ENCODE measurements around the gene SLC37A4. TPM values are rescaled to one million over a fixed set of nuclear protein-coding genes. Genes with fewer than 3 reads are reported as not detected.
"Not testable (repeated sequence)": the region's sequence is repeated elsewhere in the genome, so short reads cannot be mapped to it uniquely, and the experiment has no call there.

Gene SLC37A4
- total RNA-seq, 1 donor from 2014 or later = 9.9 TPM

DNA sequence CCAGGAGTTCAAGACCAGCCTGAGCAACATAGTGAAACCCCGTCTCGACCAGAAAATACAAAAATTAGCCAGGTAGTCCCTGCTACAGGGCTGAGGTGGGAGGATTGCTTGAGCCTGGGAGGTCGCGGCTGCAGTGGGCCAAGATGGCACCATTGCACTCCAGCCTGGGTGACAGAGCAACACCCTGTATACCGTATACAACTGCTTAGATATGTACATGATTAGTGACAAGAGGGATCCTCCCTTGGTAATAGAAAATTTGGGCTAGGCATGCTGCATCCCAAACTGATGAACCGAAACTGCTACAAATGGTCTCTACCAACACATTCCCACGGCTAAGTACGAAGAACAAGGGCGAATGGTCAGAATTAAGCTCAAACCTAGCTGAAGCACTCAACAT lies 12.2 kb upstream of the SLC37A4 start:
- no peak for DNase-seq (ENCODE audit: low read depth in 2 of 2)

DNA sequence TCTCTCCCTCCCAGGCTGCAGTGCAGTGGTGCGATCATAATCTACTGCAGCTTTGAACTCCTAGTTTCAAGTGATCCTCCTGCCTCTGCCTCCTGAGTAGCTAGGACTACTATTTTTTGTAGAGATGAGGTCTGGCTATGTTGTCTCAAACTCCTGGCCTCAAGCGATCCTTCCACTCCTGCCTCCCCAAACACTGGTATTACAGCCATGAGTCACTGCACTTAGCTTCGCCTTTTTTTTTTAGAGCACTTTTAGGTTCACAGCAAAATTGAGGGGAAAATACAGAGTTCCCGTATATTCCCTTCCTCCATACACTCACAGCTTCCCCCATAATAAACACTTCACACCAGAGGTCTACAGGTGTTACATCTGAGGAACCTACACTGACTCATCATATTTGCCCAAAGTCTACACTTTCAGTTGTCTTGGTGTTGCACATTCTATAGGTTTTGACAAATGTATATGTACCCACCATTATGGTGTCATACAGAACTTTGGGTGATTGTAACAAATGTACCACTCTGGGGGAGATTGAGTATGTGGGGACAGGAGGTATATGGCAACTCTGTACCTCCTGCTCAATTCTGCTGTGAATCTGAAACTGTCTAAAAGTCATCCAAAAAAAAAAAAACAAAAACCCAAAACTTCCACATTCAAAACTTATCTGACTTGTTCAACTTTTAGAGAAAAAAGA lies 11.3 kb upstream of the SLC37A4 start:
- no peak for DNase-seq (ENCODE audit: low read depth in 2 of 2)

DNA sequence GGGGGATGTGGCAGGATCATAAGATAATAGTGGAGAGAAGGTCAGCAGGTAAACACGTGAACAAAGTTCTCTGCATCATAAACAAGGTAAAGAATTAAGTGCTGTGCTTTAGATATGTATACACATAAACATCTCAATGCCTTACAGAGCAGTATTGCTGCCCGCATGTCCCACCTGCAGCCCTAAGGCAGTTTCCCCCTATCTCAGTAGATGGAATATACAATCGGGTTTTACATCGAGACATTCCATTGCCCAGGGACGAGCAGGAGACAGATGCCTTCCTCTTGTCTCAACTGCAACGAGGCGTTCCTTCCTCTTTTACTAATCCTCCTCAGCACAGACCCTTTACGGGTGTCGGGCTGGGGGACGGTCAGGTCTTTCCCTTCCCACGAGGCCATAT lies 8.8 kb upstream of the SLC37A4 start:
- not testable (repeated sequence) for DNase-seq (ENCODE audit: low read depth in 2 of 2)

DNA sequence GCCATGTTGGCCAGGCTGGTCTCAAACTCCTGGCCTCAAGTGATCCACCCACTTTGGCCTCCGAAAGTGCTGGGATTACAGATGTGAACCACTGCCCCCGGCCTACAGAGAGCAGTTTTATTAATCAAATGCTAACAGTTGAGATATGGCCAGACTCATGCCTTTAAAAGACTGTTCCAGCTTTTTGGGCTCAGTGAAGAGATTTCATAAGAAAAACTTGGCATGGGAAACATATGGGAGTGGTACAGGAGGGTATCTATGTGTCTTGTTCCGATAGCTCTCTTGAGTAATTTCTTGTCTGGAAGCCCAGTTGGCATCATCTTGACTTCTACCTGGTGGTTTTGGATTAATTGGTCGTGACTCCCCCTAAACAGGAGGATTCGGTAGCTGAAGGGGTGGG lies 8.2 kb upstream of the SLC37A4 start:
- DNase-seq (ENCODE audit: low read depth in 2 of 2) = no peak

DNA sequence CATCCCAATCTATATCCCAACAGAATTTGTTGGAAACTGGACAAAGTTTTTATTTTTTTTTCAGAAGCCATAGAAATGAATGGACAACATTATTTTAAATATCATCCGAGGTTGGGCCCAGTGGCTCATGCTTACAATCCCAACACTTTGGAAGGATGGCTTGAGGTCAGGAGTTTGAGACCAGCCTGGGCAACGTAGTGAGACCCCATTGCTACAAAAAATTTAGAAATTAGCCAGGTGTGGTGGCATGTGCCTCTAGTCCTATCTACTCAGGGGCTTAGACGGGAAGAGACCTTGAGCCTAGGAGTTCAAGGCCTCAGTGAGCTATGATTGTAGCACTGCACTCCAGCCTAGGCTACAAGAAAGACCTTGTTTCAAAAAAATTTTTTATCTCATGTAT lies 4.1 kb upstream of the SLC37A4 start:
- DNase-seq (ENCODE audit: low read depth in 2 of 2) = no peak

DNA sequence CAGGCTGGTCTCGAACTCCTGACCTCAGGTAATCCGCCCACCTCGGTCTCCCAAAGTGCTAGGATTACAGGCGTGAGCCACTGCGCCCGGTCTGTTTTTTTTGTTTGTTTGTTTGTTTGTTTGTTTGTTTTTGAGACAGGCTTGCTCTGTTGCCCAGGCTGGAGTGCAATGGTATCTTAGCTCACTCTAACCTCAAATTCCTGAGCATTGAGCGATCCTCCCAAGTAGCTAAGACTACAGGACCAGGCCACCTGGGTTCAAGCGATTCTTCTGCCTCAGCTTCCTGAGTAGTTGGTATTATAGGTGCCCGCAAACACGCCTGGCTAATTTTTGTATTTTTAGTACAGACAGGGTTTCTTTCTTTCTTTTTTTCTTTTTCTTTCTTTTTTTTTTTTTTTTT lies 2.7 kb upstream of the SLC37A4 start:
- not testable (repeated sequence) for DNase-seq (ENCODE audit: low read depth in 2 of 2)

DNA sequence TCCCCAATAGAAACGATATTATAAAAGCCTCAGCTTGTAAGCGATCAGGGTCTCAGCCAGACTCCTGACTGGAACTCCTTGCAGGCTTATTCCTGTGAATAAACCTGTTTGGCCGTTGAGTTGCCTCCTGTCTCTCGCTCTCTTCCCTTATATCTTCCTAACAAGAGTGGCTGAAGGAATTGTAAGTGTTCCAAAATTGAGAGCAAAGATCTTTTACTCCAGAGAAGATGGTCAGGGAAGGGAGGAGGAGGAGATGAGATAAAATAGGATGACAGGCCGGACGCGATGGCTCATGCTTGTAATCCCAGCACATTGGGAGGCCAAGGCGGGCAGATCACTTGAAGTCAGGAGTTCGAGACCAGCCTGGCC lies 1.2 kb upstream of the SLC37A4 start:
- no peak for DNase-seq (ENCODE audit: low read depth in 2 of 2)

DNA sequence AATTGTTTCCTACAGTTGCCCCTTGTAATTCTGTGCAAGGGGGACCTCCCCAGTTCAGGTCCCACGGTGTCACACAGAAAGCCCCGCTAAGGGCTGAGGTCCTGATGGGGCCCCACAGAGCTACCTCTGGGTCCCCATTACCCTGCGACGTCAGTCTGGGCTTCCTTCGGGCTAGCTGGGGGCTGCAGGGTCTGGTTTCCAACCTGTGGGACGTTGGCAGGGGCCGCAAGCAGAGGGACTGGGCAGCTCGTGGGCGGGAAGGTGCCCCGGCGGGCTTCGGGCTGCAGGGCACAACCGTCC lies 698 bp downstream of the SLC37A4 start:
- DNase-seq (ENCODE audit: low read depth in 2 of 2) = no peak

DNA sequence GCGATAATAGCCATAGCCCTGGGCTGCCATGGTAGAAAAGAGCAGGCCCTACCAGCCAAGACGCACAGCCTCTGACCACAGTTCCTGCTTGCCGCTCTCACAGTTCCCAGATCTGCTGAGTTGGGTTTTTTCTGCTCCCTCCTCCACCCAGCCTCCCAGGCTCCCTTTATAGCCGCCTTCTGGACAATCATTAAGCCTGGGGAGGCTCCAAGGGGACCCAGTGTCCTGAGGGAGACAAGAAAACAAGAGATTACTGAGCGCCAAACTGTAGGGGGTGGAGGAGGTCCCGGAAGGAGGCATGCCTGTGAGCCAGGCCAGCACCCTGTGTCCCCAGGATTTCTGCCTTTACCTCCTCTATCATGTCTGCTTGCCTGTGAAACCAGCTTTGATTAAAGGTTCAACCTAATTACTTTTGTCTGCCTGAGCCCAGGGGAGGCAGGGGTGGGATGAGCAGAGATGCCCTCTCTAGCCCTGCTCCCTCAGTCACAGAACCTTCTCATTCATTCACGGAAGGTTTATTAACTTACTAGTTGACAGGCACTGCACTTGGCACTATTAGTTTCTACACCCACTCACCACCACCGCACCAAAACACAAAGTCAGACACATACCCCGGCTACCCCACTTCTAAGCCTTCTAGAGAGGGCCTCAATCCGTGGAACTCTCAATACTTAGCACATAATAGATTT lies 1.2 kb downstream of the SLC37A4 start:
- DNase-seq (ENCODE audit: low read depth in 2 of 2) = no peak

DNA sequence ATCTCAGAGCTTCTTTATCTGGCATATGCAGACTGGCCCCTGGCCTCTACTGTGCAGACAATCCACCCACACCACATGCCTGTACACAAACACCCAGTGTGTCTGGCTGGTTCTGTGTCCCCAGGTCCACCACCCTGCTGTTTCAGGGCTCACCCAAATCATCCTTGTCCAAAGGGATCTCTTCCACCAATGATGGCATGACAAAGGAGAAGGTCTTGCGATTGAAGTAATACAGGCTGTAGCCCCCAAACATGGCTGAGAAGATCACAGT lies 1.7 kb downstream of the SLC37A4 start:
- no peak for DNase-seq (ENCODE audit: low read depth in 2 of 2)

DNA sequence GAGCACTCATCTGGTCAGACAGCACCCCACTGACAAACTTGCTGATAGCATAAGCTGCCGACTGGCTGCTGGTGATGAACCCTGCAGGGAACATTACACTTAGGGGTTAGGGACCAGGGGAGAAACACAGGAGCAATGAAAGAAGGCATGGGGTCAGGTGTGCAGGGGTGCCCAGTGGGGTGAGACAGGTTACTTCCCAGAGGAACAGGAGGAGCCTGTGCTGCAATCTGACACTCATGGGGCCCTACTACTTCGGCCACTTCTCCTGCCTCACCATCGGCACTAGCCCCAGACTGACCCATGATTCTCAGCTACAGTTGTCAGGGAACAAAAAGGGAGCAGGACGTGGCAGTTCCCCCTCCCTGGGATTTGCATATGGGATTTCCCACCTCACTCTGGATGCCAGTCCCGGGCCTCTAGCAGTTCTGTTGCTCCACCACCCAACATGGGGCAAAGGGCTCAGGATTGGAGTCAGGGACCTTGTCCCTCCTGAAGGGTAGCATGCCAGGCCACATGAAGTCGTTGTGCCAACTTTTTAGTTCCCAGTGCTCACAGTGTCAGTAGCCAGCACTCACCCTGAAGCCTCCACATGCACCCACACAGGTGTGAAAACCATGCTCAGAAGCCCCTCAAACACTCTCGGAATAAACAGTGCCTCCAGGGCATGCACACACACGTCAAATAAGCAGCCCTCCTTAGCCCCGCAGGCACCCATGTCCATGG lies 2.2 kb downstream of the SLC37A4 start:
- no peak for DNase-seq (ENCODE audit: low read depth in 2 of 2)

DNA sequence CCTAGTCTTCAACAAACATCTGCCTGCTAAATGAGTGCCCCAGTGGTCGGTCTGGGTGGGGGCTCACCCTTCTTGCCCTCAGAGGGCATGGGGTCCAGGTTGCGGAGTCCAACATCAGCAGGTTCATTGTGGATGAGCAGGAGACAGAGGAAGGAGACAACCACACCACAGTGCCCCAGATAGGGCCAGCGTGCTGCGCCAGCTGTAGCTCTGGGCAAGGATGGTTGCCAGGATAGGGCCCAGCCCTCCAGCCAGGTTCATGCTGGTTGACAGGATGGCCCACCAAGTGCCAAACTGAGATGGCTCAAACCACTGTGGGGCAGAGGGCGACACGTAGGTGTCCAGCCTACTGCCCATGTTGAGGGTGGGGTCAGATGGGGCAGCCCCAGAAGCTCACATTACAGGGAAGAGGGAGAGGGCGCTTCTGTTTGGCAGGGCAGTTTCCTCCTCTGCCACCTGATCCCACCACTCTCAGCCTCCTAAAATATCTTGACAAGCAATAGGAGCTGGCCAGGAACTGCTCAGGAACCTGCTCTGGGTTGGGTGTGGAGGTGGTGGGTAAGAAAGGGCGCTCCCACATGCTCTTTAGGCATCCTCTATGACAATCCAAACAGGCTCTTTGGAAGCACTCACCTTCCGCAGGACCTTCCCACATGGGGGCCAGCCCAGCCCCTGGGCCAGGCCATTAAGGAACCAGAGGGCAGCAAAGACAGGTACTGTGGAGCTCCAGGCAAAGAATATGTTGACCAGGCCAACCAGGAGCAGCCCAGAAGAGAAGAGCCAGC lies 2.9 kb downstream of the SLC37A4 start:
- DNase-seq (ENCODE audit: low read depth in 2 of 2) = no peak

DNA sequence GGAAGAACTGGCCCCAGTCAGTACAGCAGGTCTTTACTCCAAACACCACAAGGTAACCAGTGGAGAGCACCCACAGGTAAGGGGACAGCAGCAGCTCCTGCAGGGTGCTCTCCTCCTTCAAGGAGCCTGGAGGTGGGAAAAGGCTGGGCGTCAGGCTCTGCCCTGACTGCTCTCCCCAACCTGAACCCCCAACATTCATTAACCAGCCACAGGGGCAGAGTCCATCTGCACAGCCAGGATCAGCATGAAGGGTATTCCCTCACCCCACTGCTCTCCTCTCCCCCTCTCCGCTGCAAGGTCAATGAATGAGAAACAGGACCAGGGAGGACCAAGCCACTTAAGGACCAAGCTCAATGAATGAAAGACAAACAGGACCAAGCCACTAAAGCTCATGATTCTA lies 3.7 kb downstream of the SLC37A4 start:
- no peak for DNase-seq (ENCODE audit: low read depth in 2 of 2)

DNA sequence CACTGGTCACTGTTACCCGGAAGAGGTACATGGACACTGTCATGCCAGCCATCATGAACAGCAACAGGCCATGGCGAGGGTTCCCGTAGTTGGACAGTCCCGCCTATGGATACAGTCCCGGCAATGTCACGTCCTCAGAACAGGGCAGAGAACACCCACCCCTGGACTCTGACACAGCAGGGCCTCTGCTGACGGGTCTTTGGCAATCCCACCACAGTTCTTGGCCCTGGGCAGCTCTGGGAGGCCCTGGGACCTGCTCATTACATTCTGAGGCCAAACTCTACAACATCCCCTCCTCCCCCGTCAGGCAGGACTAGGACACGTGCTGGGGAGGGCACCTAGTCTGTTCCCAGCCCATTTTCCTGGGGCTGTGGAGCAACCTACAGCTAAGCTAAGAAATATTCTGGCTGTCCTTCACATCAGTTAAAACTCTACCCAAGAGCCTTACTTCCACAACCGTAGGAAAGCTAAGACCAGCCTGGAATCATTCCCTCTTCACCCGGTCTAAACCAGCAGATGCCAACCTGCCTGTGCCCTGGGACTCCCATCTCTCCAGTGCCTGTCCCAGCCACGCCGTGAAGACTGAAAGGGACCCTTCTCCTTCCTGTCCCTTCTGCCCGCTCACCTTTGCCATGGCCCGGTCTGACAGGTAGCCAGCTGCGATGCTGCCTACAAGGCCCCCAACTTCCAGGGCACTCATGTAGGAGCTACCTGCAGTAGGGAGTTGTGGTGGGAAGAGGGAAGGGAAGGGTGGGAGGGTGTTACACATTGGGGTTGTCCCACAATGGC lies 4.5 kb downstream of the SLC37A4 start:
- no peak for DNase-seq (ENCODE audit: low read depth in 2 of 2)

DNA sequence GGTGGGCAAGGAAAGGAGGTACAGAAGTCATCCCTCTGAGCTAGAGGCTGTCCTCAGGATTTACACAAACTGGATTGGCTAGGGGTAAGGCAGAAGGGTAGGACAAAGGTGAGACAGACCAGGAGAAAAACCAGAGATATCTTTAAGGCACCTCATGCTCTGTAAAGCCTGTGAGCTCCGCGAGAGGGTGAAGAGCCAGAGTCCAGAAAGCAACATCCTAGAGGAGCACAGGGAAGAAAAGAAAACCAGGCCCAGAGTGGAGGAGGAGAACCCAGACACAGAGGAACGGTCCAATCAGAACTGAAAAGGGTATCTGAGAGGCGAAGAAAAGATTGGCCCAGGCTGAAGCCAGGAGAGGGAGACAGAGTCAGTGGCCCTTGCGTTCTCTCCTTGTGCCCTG lies 5.1 kb downstream of the SLC37A4 start:
- DNase-seq (ENCODE audit: low read depth in 2 of 2) = no peak

DNA sequence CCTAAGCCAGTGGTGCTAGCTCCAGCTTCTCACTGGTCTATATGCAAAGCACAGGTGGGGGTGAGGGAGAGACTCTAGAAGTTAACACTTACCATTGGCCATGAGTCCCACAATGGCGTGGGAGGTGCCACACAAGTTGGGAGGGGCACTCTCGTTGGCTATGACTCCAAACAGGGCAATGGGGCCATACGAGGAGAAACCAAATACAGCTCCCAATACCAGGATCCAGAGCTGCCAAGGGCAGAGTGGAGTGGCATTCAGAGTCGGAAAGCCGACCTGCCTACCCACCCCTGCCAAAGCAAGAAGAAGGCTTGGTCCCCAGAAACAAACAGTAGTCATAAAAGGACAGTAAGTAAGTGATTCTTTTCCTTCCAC lies 5.6 kb downstream of the SLC37A4 start:
- peak in 1 of 2 donors; percentile 11 for DNase-seq (ENCODE audit: low read depth in 2 of 2)

DNA sequence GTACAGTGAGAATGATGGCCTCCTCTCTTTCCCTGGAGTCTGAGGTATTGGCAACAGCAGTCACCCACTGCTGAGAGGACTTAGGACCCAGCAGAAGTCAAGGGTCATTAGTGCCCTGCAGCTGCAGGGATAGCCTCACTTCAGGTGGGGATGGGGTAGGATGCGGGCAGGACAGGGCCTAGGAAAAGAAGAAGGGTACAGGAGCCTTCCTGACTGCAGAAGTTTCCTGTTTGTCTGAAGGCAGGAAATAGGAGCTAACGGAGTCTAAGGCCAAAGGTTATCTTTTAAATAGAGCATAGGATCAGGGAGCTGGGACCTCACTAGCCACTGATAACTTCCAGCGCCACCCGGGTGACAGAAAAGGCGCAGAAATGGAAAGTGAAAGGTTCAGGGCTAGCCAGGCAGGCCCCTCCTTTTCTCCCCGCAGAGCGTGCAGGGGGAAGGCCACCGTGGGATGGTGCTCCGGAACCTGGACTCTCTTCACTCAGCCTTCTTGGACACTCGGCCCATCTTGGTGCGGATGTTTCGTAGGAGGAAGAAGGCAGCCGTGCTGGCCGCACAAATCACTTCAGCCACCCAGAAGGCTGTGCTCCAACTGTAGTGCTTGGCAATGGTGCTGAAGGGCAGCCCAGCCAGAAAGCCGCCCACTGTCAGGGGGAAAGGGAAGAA lies 6.1 kb downstream of the SLC37A4 start:
- peak; percentile 12 to 50 for DNase-seq (ENCODE audit: low read depth in 2 of 2)

DNA sequence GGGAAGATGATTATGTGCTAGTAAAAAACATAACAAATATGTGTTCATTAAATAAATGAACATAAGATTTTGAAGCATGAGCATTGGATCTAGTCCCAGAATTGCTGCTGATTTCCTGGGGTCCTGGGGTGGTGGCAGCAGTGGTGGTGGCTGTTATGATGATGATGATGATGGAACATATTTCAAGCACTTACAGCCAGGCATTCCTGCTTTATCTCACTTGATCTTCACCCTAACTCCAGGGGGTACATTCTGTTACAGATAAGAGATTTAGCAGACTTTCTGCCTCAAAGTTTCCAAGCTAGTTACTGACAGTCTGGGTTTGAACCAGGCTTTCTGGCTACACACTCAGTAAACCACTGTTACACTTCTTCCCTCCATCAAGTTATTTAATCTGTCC lies 6.9 kb downstream of the SLC37A4 start:
- no peak for DNase-seq (ENCODE audit: low read depth in 2 of 2)

DNA sequence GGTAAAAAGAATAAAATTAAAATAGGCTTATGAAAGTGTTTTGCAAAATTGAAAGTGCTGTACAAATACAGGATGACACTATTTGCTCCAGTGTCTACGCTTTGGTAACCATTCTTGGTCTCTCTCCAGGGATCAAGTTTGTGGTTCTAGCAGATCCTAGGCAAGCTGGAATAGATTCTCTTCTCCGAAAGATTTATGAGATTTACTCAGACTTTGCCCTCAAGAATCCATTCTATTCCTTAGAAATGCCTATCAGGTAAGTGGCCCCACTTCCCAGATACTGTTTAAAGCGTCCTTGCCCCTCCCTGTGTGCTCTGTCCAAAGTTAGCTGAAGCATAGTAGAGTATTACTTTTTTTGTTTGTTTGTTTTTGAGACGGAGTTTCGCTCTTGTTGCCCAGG lies 9.0 kb downstream of the SLC37A4 start:
- DNase-seq (ENCODE audit: low read depth in 2 of 2) = no peak

DNA sequence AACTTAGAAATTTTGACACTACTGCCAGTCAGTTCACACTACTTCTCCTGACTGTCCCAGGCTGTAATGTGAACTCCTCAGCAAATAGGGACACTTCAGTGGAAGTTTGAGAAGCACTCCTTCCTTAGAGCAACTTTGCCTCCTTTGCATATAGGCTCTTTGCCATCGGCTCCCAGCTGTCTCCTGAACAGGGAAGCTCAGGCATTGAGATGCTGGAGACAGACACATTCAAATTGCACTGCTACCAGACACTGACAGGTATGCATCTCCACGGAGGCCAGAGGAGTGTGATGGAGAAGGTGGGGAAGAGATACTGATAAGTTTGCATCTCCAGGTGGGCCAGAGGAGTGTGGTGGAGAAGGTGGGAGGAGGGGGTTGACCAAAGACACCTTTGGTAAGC lies 10.7 kb downstream of the SLC37A4 start:
- no peak for DNase-seq (ENCODE audit: low read depth in 2 of 2)
